ENCODE measurements around the gene DHDDS. TPM values are rescaled to one million over a fixed set of nuclear protein-coding genes. Genes with fewer than 3 reads are reported as not detected.

Gene DHDDS
- total RNA-seq, 1 donor from 2014 or later: 78.3 TPM

- H3K4me1 Mint-ChIP-seq (ENCODE audit: low read depth): peaks cover 43% of the 10 kb centered on the region
- H3K27me3 Mint-ChIP-seq (ENCODE audit: low read depth): no peaks in the 10 kb centered on the region
- no peaks in the 10 kb centered on the region for H3K9me3 Mint-ChIP-seq (ENCODE audit: low read depth)
- peaks cover under 1% of the 10 kb centered on the region for H3K36me3 Mint-ChIP-seq (ENCODE audit: low read depth)
- no peak for DNase-seq (ENCODE audit: low spot score)
- peak overlapping the region; percentile 98 for H3K27ac Mint-ChIP-seq (ENCODE audit: unreplicated experiment)
- no peak overlapping the region for H3K4me3 Mint-ChIP-seq (ENCODE audit: unreplicated experiment)
- no peak for TF ChIP-seq CTCF (IDR thresholded peaks at IDR 0.05)
Observed at GRCh38 chr1:26483980-26484379, 51.9 kb downstream of the DHDDS start.

GRCh38 chr1:26490155-26490554 lies 58.0 kb downstream of the DHDDS start:
- Mint-ChIP-seq H3K27ac (ENCODE audit: unreplicated experiment) (no peak overlapping the region), H3K4me3 (ENCODE audit: unreplicated experiment) (no peak overlapping the region), H3K9me3 (ENCODE audit: low read depth) (no peaks in the 10 kb centered on the region), H3K4me1 (ENCODE audit: low read depth) (peaks cover 6% of the 10 kb centered on the region), H3K36me3 (ENCODE audit: low read depth) (no peaks in the 10 kb centered on the region), H3K27me3 (ENCODE audit: low read depth) (no peaks in the 10 kb centered on the region)
- no peak for DNase-seq (ENCODE audit: low spot score)
- no peak for TF ChIP-seq CTCF (IDR thresholded peaks at IDR 0.05)

- no peaks in the 10 kb centered on the region for H3K36me3 Mint-ChIP-seq (ENCODE audit: low read depth)
- TF ChIP-seq CTCF (IDR thresholded peaks at IDR 0.05): no peak
- H3K4me1 Mint-ChIP-seq (ENCODE audit: low read depth): no peaks in the 10 kb centered on the region
- DNase-seq (ENCODE audit: low spot score): no peak
- H3K27me3 Mint-ChIP-seq (ENCODE audit: low read depth): no peaks in the 10 kb centered on the region
- H3K9me3 Mint-ChIP-seq (ENCODE audit: low read depth): no peaks in the 10 kb centered on the region
- no peak overlapping the region for H3K27ac Mint-ChIP-seq (ENCODE audit: unreplicated experiment)
- no peak overlapping the region for H3K4me3 Mint-ChIP-seq (ENCODE audit: unreplicated experiment)
Observed at GRCh38 chr1:26493267-26493666, 61.1 kb downstream of the DHDDS start.

GRCh38 chr1:26493938-26494337 lies 61.8 kb downstream of the DHDDS start:
- no peak overlapping the region for H3K4me3 Mint-ChIP-seq (ENCODE audit: unreplicated experiment)
- no peaks in the 10 kb centered on the region for H3K36me3 Mint-ChIP-seq (ENCODE audit: low read depth)
- H3K27me3 Mint-ChIP-seq (ENCODE audit: low read depth): no peaks in the 10 kb centered on the region
- no peaks in the 10 kb centered on the region for H3K9me3 Mint-ChIP-seq (ENCODE audit: low read depth)
- H3K4me1 Mint-ChIP-seq (ENCODE audit: low read depth): no peaks in the 10 kb centered on the region
- no peak for TF ChIP-seq CTCF (IDR thresholded peaks at IDR 0.05)
- H3K27ac Mint-ChIP-seq (ENCODE audit: unreplicated experiment): no peak overlapping the region
- no peak for DNase-seq (ENCODE audit: low spot score)

GRCh38 chr1:26496861-26497260 lies 64.7 kb downstream of the DHDDS start:
- H3K4me3 Mint-ChIP-seq (ENCODE audit: unreplicated experiment): no peak overlapping the region

More at GRCh38 chr1:26496861-26497260, 64.7 kb downstream of the DHDDS start:
- Mint-ChIP-seq H3K4me1 (ENCODE audit: low read depth) (peaks cover 11% of the 10 kb centered on the region), H3K9me3 (ENCODE audit: low read depth) (no peaks in the 10 kb centered on the region), H3K36me3 (ENCODE audit: low read depth) (no peaks in the 10 kb centered on the region), H3K27ac (ENCODE audit: unreplicated experiment) (no peak overlapping the region), H3K27me3 (ENCODE audit: low read depth) (no peaks in the 10 kb centered on the region)
- no peak for TF ChIP-seq CTCF (IDR thresholded peaks at IDR 0.05)
- no peak for DNase-seq (ENCODE audit: low spot score)
